Osteoblast (primary cell): ENCODE results near the gene PRKAG1. TPM values are rescaled to one million over a fixed set of nuclear protein-coding genes. Genes with fewer than 3 reads are reported as not detected.
A peak's percentile ranks its signal among the peaks of the same experiment; 100 is the strongest.

Experiments
- DNase-seq: peaks from one replicate; pipeline ENCODE4 v3.0.0; 2011; ENCODE audit warnings: low spot score, mixed read lengths; ENCODE audit not compliant: insufficient read length; ENCODE audit errors: missing footprints
- H2AFZ ChIP-seq: 2 replicates; pipeline ENCODE4 v1.6.0; 2011; ENCODE audit warnings: mild to moderate bottlenecking, low read length
- H3K27ac ChIP-seq: 2 replicates; pipeline ENCODE4 v1.5.1; 2011; ENCODE audit warnings: mild to moderate bottlenecking, low read depth, low read length, moderate library complexity
- H3K27me3 ChIP-seq: 2 replicates; pipeline ENCODE4 v1.6.0; 2012; ENCODE audit warnings: mild to moderate bottlenecking, control low read depth, inconsistent platforms, low read length, moderate library complexity; ENCODE audit not compliant: insufficient read depth
- H3K36me3 ChIP-seq: 2 replicates; pipeline ENCODE4 v1.5.1; 2011; ENCODE audit warnings: mild to moderate bottlenecking, low read length, control low read depth, moderate library complexity; ENCODE audit not compliant: insufficient read depth
- H3K4me1 ChIP-seq: 2 replicates; pipeline ENCODE4 v1.5.1; 2011; ENCODE audit warnings: mild to moderate bottlenecking, low read length, control low read depth, moderate library complexity; ENCODE audit not compliant: insufficient read depth
- H3K4me2 ChIP-seq: 2 replicates; pipeline ENCODE4 v1.6.0; 2011; ENCODE audit warnings: mild to moderate bottlenecking, low read length; ENCODE audit not compliant: insufficient read depth
- H3K4me3 ChIP-seq: fragments of 200-600 bp; sonication (generic); 3 replicates; pipeline ENCODE4 v1.5.1; 2012; ENCODE audit warnings: mild to moderate bottlenecking, low read length, inconsistent platforms; ENCODE audit not compliant: insufficient read depth
- H3K79me2 ChIP-seq: 2 replicates; pipeline ENCODE4 v1.6.0; 2012; ENCODE audit warnings: mild to moderate bottlenecking, low read length, control low read depth, inconsistent platforms; ENCODE audit not compliant: insufficient read depth
- H3K9me3 ChIP-seq: 2 replicates; pipeline ENCODE4 v1.5.1; 2011; ENCODE audit warnings: low read depth, low read length, control low read depth
- H4K20me1 ChIP-seq: 2 replicates; pipeline ENCODE4 v1.6.0; 2012; ENCODE audit warnings: mild to moderate bottlenecking, low read length, control low read depth; ENCODE audit not compliant: insufficient read depth
- total RNA-seq: library from RNA; depleted of rRNA; stranded (reverse); fragments of >200 nt; gene quantifications from 2 replicates; pipeline ENCODE4 v1.2.3, GENCODE V29; 2012
- TF ChIP-seq, protein P1 (sequence below): IDR thresholded peaks from 2 replicates; pipeline ENCODE4 v1.5.1; 2011; ENCODE audit warnings: mild to moderate bottlenecking, low read depth, low read length, moderate library complexity; ENCODE audit errors: extremely low read depth

PRKAG1 gene
- total RNA-seq, 1 donor: 89.0 TPM

DNA sequence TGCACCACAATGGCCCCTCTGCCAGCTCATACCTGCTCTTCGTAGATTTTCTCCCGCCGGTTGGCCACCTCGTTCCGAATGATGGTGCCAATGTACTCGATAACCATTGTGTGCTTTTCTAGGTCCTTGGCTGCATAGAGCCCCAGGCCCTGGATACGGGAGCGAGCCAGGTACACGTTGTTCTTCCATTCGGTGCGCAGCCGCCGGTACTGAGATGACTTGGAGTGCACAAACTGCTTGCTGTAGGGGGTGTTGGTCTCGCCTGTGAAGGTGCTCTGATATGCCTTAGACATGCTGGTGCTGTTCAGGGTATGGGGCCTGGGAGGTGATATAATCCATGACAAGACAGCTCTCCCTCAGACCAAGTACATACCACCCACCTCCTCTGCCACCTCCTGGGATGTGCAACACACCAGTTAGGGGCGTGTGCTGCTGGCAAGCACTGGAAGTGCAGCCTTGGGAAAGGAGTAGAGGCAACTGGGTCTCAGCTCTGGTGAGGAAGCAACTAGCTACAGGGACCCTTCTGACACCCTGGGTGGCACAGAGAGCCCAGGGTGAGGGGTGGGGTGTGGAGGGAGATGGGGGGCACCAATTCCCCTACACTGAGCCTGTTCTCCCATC, 4.1 kb upstream of the PRKAG1 start:
- H3K4me2 ChIP-seq: no peak overlapping the region
- H3K27ac ChIP-seq: no peak overlapping the region
- DNase-seq: peak; percentile 58
- H4K20me1 ChIP-seq: peaks cover 6% of the 10 kb centered on the region
- peaks cover 13% of the 10 kb centered on the region for H3K4me1 ChIP-seq
- H3K27me3 ChIP-seq: no peaks in the 10 kb centered on the region
- H3K79me2 ChIP-seq: peaks cover 16% of the 10 kb centered on the region
- TF ChIP-seq, protein P1, sequence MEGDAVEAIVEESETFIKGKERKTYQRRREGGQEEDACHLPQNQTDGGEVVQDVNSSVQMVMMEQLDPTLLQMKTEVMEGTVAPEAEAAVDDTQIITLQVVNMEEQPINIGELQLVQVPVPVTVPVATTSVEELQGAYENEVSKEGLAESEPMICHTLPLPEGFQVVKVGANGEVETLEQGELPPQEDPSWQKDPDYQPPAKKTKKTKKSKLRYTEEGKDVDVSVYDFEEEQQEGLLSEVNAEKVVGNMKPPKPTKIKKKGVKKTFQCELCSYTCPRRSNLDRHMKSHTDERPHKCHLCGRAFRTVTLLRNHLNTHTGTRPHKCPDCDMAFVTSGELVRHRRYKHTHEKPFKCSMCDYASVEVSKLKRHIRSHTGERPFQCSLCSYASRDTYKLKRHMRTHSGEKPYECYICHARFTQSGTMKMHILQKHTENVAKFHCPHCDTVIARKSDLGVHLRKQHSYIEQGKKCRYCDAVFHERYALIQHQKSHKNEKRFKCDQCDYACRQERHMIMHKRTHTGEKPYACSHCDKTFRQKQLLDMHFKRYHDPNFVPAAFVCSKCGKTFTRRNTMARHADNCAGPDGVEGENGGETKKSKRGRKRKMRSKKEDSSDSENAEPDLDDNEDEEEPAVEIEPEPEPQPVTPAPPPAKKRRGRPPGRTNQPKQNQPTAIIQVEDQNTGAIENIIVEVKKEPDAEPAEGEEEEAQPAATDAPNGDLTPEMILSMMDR: no peak
- no peak overlapping the region for H2AFZ ChIP-seq
- H3K36me3 ChIP-seq: peaks cover 64% of the 10 kb centered on the region
- no peaks in the 10 kb centered on the region for H3K9me3 ChIP-seq
- no peak overlapping the region for H3K4me3 ChIP-seq

- H3K36me3 ChIP-seq: peaks cover 52% of the 10 kb centered on the region
These were observed 2.8 kb upstream of the PRKAG1 start for GRCh38 chr12:49021292-49021915.

DNA sequence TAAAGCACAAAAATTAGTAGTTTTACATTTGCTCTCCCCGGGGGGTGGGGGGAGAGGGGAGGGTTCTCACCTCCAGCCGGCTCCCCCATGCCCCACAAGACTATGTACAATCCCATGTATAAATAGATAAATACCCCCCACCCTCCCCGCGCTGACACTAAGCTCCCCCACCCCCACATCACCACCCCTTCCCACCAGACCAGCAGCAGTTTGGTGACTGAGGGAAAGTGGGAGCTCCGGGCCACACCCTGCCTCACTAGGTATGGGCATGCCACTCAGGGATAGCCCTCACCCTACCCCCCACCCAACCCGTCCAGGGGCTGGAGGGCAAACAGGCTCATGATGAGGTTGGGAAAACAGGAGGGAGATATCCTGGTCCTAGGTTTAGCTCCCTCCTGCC, 1.9 kb upstream of the PRKAG1 start:
- Histone ChIP-seq H3K27me3 (no peaks in the 10 kb centered on the region), H3K4me3 (no peak overlapping the region), H3K27ac (no peak overlapping the region), H4K20me1 (no peaks in the 10 kb centered on the region), H3K9me3 (no peaks in the 10 kb centered on the region), H2AFZ (no peak overlapping the region), H3K79me2 (peaks cover 31% of the 10 kb centered on the region), H3K4me2 (no peak overlapping the region), H3K36me3 (peaks cover 43% of the 10 kb centered on the region), H3K4me1 (peaks cover 18% of the 10 kb centered on the region)
- no peak for DNase-seq
- TF ChIP-seq, protein P1: no peak

More at GRCh38 chr12:49021292-49021915, 2.8 kb upstream of the PRKAG1 start:
- H3K27me3 ChIP-seq: no peaks in the 10 kb centered on the region
- peak; percentile 43 for DNase-seq
- H3K4me1 ChIP-seq: peaks cover 18% of the 10 kb centered on the region
- H3K4me2 ChIP-seq: no peak overlapping the region
- peaks cover 29% of the 10 kb centered on the region for H3K79me2 ChIP-seq
- TF ChIP-seq, protein P1: no peak
- H2AFZ ChIP-seq: no peak overlapping the region
- peaks cover 6% of the 10 kb centered on the region for H4K20me1 ChIP-seq
- H3K9me3 ChIP-seq: no peaks in the 10 kb centered on the region
- H3K4me3 ChIP-seq: no peak overlapping the region
- H3K27ac ChIP-seq: no peak overlapping the region

DNA sequence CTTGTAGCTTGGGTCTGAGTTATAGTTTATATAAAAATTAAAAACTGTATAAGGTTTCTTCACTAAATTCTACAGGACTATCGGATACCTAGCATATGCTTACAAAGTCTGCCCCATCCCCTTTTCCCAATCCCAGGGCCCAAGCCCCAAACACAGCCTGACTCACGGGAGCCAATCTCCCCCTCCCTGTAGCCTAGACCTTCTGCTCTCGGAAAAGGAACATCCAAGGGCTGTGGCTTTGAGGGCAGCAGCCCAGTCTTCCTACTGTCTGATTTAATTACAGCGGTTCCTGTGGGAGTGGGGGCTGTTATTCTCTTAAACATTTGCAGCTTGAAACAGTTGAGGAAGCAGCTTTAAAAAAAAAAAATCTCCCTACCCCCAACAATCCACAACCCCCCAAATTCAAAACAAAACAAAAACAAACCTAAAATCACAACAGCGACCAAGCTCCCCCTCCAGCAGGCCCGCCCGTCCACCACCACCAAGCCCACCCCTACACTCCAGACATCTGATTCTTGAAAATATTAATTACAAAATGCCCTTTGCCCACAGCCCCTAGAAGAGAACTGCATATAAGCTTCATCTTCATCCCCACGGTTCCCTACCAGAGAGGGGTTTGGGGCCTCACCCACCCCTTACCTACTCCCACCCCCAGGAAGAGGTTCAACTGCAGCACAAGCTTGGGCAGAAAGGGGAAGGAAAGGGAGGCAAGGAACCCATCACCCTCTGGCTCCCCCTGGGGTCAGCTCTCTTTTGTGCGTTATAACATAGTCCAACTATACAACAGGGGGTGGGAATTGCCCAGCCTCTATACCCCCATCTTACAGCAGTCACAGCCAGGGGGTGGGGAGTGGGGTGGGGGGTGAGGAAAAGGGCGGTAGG, 1.1 kb upstream of the PRKAG1 start:
- Histone ChIP-seq H3K36me3 (peaks cover 35% of the 10 kb centered on the region), H3K4me1 (peaks cover 18% of the 10 kb centered on the region), H2AFZ (no peak overlapping the region), H3K4me2 (peak overlapping the region; percentile 85), H3K4me3 (no peak overlapping the region), H3K79me2 (peaks cover 36% of the 10 kb centered on the region), H3K27me3 (no peaks in the 10 kb centered on the region), H3K9me3 (no peaks in the 10 kb centered on the region), H3K27ac (peak overlapping the region; percentile 97), H4K20me1 (no peaks in the 10 kb centered on the region)
- DNase-seq: peak; percentile 90
- TF ChIP-seq, protein P1: peak; percentile 31
